Endothelial cell of umbilical vein (primary cell): Measurements from ENCODE around the gene ZSCAN1. TPM values are rescaled to one million over a fixed set of nuclear protein-coding genes. Genes with fewer than 3 reads are reported as not detected.

Source experiments
- BruUV-seq: library from RNA; stranded (reverse); fragments of 400-500 nt; replicated peaks from 2 replicates; lab custom pipeline; 2021; lab: Mats Ljungman, UMichigan
- CTCF ChIA-PET: fragments of 300-600, 350-600 bp; sonication (Branson Sonifier 250); formaldehyde crosslinking; loops from one replicate; lab custom pipeline; 2021; ENCODE audit warnings: antibody characterized with exemption, inconsistent platforms; lab: Charles Lee
- POLR2A ChIA-PET: fragments of 300-600, 350-600 bp; sonication (Branson Sonifier 250); formaldehyde crosslinking; loops from one replicate; lab custom pipeline; 2021; ENCODE audit warnings: antibody characterized with exemption, inconsistent platforms; lab: Charles Lee
- DNase-seq: peaks from one replicate; pipeline ENCODE4 v3.0.0-alpha.2; 2011; ENCODE audit warnings: low read depth, low spot score
- FAIRE-seq: peaks from 2 replicates; lab custom pipeline; 2011; peaks lifted over from hg19 to GRCh38; lab: Jason Lieb, UNC
- H2AFZ ChIP-seq: 2 replicates; pipeline ENCODE4 v1.6.0; 2012; ENCODE audit warnings: low read depth, low read length, control low read depth, inconsistent platforms
- H3K27ac ChIP-seq: 2 replicates; pipeline ENCODE4 v1.5.1; 2011; ENCODE audit warnings: low read depth, mild to moderate bottlenecking, control low read depth, low read length, moderate library complexity; ENCODE audit not compliant: insufficient read depth
- H3K27me3 ChIP-seq, 2 experiments: 2 replicates each; pipeline versions ENCODE4 v1.6.0 to v1.6.1; 2011; ENCODE audit warnings: low read length in 2 of 2, mixed read lengths in 1 of 2; ENCODE audit not compliant: control insufficient read depth in 2 of 2, insufficient read depth in 2 of 2
- H3K36me3 ChIP-seq, 2 experiments: 2 replicates in 1 of 2; 3 replicates in 1 of 2; pipeline ENCODE4 v1.5.1; 2011; ENCODE audit warnings: low read length in 2 of 2, mild to moderate bottlenecking in 1 of 2, moderate library complexity in 1 of 2; ENCODE audit not compliant: control insufficient read depth in 2 of 2, insufficient read depth in 2 of 2; ENCODE audit errors: extremely low read depth in 1 of 2
- H3K4me1 ChIP-seq: 3 replicates; pipeline ENCODE4 v1.5.1; 2011; ENCODE audit warnings: mild to moderate bottlenecking, low read length; ENCODE audit not compliant: control insufficient read depth, insufficient read depth; ENCODE audit errors: extremely low read depth
- H3K4me2 ChIP-seq: 2 replicates; pipeline ENCODE4 v1.6.1; 2011; ENCODE audit warnings: low read length, control low read depth, mixed read lengths; ENCODE audit not compliant: insufficient read depth
- H3K4me3 ChIP-seq, 3 experiments: fragments of 200-600 bp in 1 of 3; sonication (generic), shearing (Covaris generic) in 1 of 3; replicated peaks in 1 of 3; 2 replicates each; pipeline ENCODE4 v1.5.1; 2011 to 2016; ENCODE audit warnings: control low read depth in 3 of 3, low read length in 3 of 3, mild to moderate bottlenecking in 2 of 3, inconsistent platforms in 1 of 3, low read depth in 1 of 3, moderate library complexity in 1 of 3; ENCODE audit not compliant: insufficient read depth in 1 of 3
- H3K79me2 ChIP-seq: 2 replicates; pipeline ENCODE4 v1.6.0; 2012; ENCODE audit warnings: low read length, inconsistent platforms; ENCODE audit not compliant: control insufficient read depth, insufficient read depth
- H3K9ac ChIP-seq: replicated peaks from 2 replicates; pipeline ENCODE3; 2011; ENCODE audit warnings: low read length, control low read depth; ENCODE audit not compliant: insufficient read depth; ENCODE audit errors: extremely low read depth
- H3K9me1 ChIP-seq: replicated peaks from 3 replicates; pipeline ENCODE4 v1.6.0; 2011; ENCODE audit warnings: mild to moderate bottlenecking, low read length; ENCODE audit not compliant: control insufficient read depth, insufficient read depth; ENCODE audit errors: extremely low read depth
- H3K9me3 ChIP-seq: replicated peaks from 2 replicates; pipeline ENCODE4 v1.5.1; 2012; ENCODE audit warnings: low read length, inconsistent platforms; ENCODE audit not compliant: control insufficient read depth, insufficient read depth
- H4K20me1 ChIP-seq: replicated peaks from 2 replicates; pipeline ENCODE3; 2011; ENCODE audit warnings: mild to moderate bottlenecking, low read length; ENCODE audit not compliant: control insufficient read depth, insufficient read depth; ENCODE audit errors: extremely low read depth
- CTCF ChIP-seq, 2 donors: IDR thresholded peaks; 1 replicate in 1 of 2; 2 replicates in 1 of 2; pipeline ENCODE4 v1.5.1; 2011; ENCODE audit warnings: low read length in 2 of 2, mild to moderate bottlenecking in 2 of 2, moderate library complexity in 2 of 2, control low read depth in 1 of 2, inconsistent platforms in 1 of 2, low read depth in 1 of 2; ENCODE audit not compliant: insufficient read depth in 1 of 2; ENCODE audit errors: extremely low read depth in 1 of 2
- FOS ChIP-seq: IDR thresholded peaks from 2 replicates; pipeline ENCODE4 v1.6.1; 2011; ENCODE audit warnings: mild to moderate bottlenecking, low read length, moderate library complexity, borderline replicate concordance; ENCODE audit not compliant: insufficient read depth
- GATA2 ChIP-seq: IDR thresholded peaks from 2 replicates; pipeline ENCODE4 v1.7.0; 2011; ENCODE audit warnings: low read depth, mild to moderate bottlenecking, moderate library complexity, mixed read lengths, low read length; ENCODE audit not compliant: insufficient read length, insufficient read depth
- MYC ChIP-seq: IDR thresholded peaks from one replicate; pipeline ENCODE4 v1.6.1; 2011; ENCODE audit warnings: mild to moderate bottlenecking, low read depth, low read length
- POLR2AphosphoS5 ChIP-seq: IDR thresholded peaks from 2 replicates; pipeline ENCODE4 v1.6.1; 2012; ENCODE audit warnings: low read depth, mild to moderate bottlenecking, control low read depth, low read length, moderate library complexity; ENCODE audit not compliant: insufficient read depth
- dilution Hi-C: fragments of 300-500 bp; cut with MboI; formaldehyde crosslinking; loops from one replicate; pipeline ENCODE4 v1.15.0; 2019; ENCODE audit warnings: low sequenced_read_pairs; ENCODE audit not compliant: extremely low pct_ligation_motif_present
- intact Hi-C: fragments of 100-400 bp; cut with micrococcal nuclease; formaldehyde crosslinking; loops from one replicate; pipeline ENCODE4 v1.10.0; 2022
- polyA plus RNA-seq, 4 experiments: library from polyadenylated mRNA; depleted of rRNA in 3 of 4; stranded (reverse) in 3 of 4; unstranded in 1 of 4; fragments of >200 nt; gene quantifications; 2 replicates each; pipeline versions ENCODE4 v1.2.1 to v1.2.3, GENCODE V29; 2011 to 2012; ENCODE audit warnings: missing spikeins in 1 of 4
- total RNA-seq: library from RNA; stranded (reverse); gene quantifications from 2 replicates; pipeline ENCODE4 v1.2.3, GENCODE V29; 2021

The ZSCAN1 gene
- total and polyA plus RNA-seq, 2 donors (not counting 3 experiments of a cell fraction or from before 2014, with no cell fraction given) = 0.10 TPM; not detected in 1

GRCh38 chr19:58086825-58087710, 53.2 kb downstream of the ZSCAN1 start:
- no peak for FAIRE-seq
- CTCF ChIA-PET = no interaction called here

More at GRCh38 chr19:58086825-58087710, 53.2 kb downstream of the ZSCAN1 start:
- TF ChIP-seq GATA2 (no peak), FOS (no peak), CTCF (IDR thresholded peaks at IDR 0.05; ENCODE audit: extremely low read depth in 1 of 2, insufficient read depth in 1 of 2, low read depth in 1 of 2, low read length in 2 of 2) (no peak), POLR2AphosphoS5 (no peak), MYC (no peak)
- no peaks in the 10 kb centered on the region for H4K20me1 ChIP-seq
- no TSS peak for BruUV-seq
- no peak overlapping the region for H3K27ac ChIP-seq
- POLR2A ChIA-PET = no interaction called here
- intact Hi-C loops = no loop called here
- DNase-seq = no peak
- no peaks in the 10 kb centered on the region for H3K9me3 ChIP-seq
- no peaks in the 10 kb centered on the region for H3K4me1 ChIP-seq
- no peaks in the 10 kb centered on the region for H3K27me3 ChIP-seq
- H3K36me3 ChIP-seq = no peaks in the 10 kb centered on the region
- H2AFZ ChIP-seq = no peak overlapping the region
- no peaks in the 10 kb centered on the region for H3K79me2 ChIP-seq
- H3K4me2 ChIP-seq = no peak overlapping the region
- dilution Hi-C loops = no loop called here
- no peak overlapping the region for H3K9ac ChIP-seq
- no peak overlapping the region for H3K4me3 ChIP-seq
- no peaks in the 10 kb centered on the region for H3K9me1 ChIP-seq
